Measurements from ENCODE around the gene KLHL1. TPM values are rescaled to one million over a fixed set of nuclear protein-coding genes. Genes with fewer than 3 reads are reported as not detected.
"Not testable (repeated sequence)": the region's sequence is repeated elsewhere in the genome, so short reads cannot be mapped to it uniquely, and the experiment has no call there.

KLHL1 gene
- total RNA-seq (2014; rRNA removed; shearing (Covaris generic)) (not detected in 2 replicates), polyA plus RNA-seq (2016; fragmentation: Nextera tagmentation; extraction: Ambion mirVana) (not detected in 2 replicates)

- no peak within 1 kb of the TSS for H3K9ac ChIP-seq
- no peak for TF ChIP-seq EZH2phosphoT487 (IDR thresholded peaks at IDR 0.05; ENCODE audit: insufficient read depth, low read depth)
- TF ChIP-seq EZH2 (IDR thresholded peaks at IDR 0.05; ENCODE audit: insufficient read depth, poor library complexity, severe bottlenecking), result no peak
- no peak for DNase-seq
- no peaks in the 10 kb centered on the region for H3K4me1 ChIP-seq (ENCODE audit: insufficient read depth)
- H3K79me2 ChIP-seq (ENCODE audit: insufficient read depth), result no peaks in the 10 kb centered on the region
- 30 to 32% methylated on average over 16 to 18 of the region's 18 CpGs for WGBS, 2 experiments (ENCODE audit: low coverage in 1 of 2, low lambda C conversion rate in 2 of 2, missing lambda C conversion rate in 2 of 2)
- H3K4me3 ChIP-seq, result no peak within 1 kb of the TSS
- H4K20me1 ChIP-seq (ENCODE audit: insufficient read depth), result no peaks in the 10 kb centered on the region
- H3K9me2 ChIP-seq (ENCODE audit: insufficient read depth), result no peaks in the 10 kb centered on the region
- H3F3A ChIP-seq (ENCODE audit: insufficient read depth), result no peaks in the 10 kb centered on the region
- no peak within 1 kb of the TSS for H3K4me2 ChIP-seq (ENCODE audit: unreplicated experiment)
- no peaks in the 10 kb centered on the region for H3K36me3 ChIP-seq (ENCODE audit: low read depth)
- H3K27me3 ChIP-seq (replicated peaks; ENCODE audit: insufficient read depth), result no peaks in the 10 kb centered on the region
- H2AFZ ChIP-seq, result no peak within 1 kb of the TSS
- in situ Hi-C loops (cut with MboI), result no loop called here
- no peaks in the 10 kb centered on the region for H3K9me3 ChIP-seq (ENCODE audit: low read depth)
- H3K27ac ChIP-seq, result no peak within 1 kb of the TSS
Observed at GRCh38 chr13:70108356-70109105, at the start of gene KLHL1. KLHL1 (minus strand) TSS chr13:70108452; CDS start chr13:70107699, 753 bp downstream.

GRCh38 chr13:70142658-70143057, 34.4 kb upstream of the KLHL1 start:
- H3K9ac ChIP-seq; H4K20me1 ChIP-seq (ENCODE audit: insufficient read depth); H3K4me2 ChIP-seq (ENCODE audit: unreplicated experiment); H3K4me1 ChIP-seq (ENCODE audit: insufficient read depth); in situ Hi-C loops (cut with MboI); DNase-seq; H3K9me2 ChIP-seq (ENCODE audit: insufficient read depth); H3K9me3 ChIP-seq (ENCODE audit: low read depth); H3K36me3 ChIP-seq (ENCODE audit: low read depth); H3F3A ChIP-seq (ENCODE audit: insufficient read depth); H3K27ac ChIP-seq; H3K4me3 ChIP-seq; H3K27me3 ChIP-seq (replicated peaks; ENCODE audit: insufficient read depth); H3K79me2 ChIP-seq (ENCODE audit: insufficient read depth); H2AFZ ChIP-seq: not testable (repeated sequence)
- WGBS, 2 experiments (ENCODE audit: low coverage in 1 of 2, low lambda C conversion rate in 2 of 2, missing lambda C conversion rate in 2 of 2), result 40 to 46% methylated on average over 11 to 12 of the region's 12 CpGs

- in situ Hi-C loops (cut with MboI), result no loop called here
- DNase-seq, result no peak
- Histone ChIP-seq H4K20me1 (ENCODE audit: insufficient read depth) (no peaks in the 10 kb centered on the region), H3K9me3 (ENCODE audit: low read depth) (no peaks in the 10 kb centered on the region), H2AFZ (no peak overlapping the region), H3F3A (ENCODE audit: insufficient read depth) (no peaks in the 10 kb centered on the region), H3K79me2 (ENCODE audit: insufficient read depth) (no peaks in the 10 kb centered on the region), H3K36me3 (ENCODE audit: low read depth) (no peaks in the 10 kb centered on the region), H3K27me3 (replicated peaks; ENCODE audit: insufficient read depth) (no peaks in the 10 kb centered on the region), H3K4me3 (no peak overlapping the region), H3K27ac (no peak overlapping the region), H3K9me2 (ENCODE audit: insufficient read depth) (no peaks in the 10 kb centered on the region), H3K4me2 (ENCODE audit: unreplicated experiment) (no peak overlapping the region), H3K4me1 (ENCODE audit: insufficient read depth) (no peaks in the 10 kb centered on the region), H3K9ac (no peak overlapping the region)
- WGBS, 2 experiments (ENCODE audit: low coverage in 1 of 2, low lambda C conversion rate in 2 of 2, missing lambda C conversion rate in 2 of 2), result 0 to 5% methylated on average over 2 of the region's 2 CpGs
- TF ChIP-seq EZH2 (IDR thresholded peaks at IDR 0.05; ENCODE audit: insufficient read depth, poor library complexity, severe bottlenecking) (no peak), EZH2phosphoT487 (IDR thresholded peaks at IDR 0.05; ENCODE audit: insufficient read depth, low read depth) (no peak)
Observed at GRCh38 chr13:70128098-70128497, 19.8 kb upstream of the KLHL1 start.

- no peak for TF ChIP-seq EZH2phosphoT487 (IDR thresholded peaks at IDR 0.05; ENCODE audit: insufficient read depth, low read depth)
- TF ChIP-seq EZH2 (IDR thresholded peaks at IDR 0.05; ENCODE audit: insufficient read depth, poor library complexity, severe bottlenecking), result no peak
- no peaks in the 10 kb centered on the region for H3K4me1 ChIP-seq (ENCODE audit: insufficient read depth)
- 14 to 15% methylated on average over 5 of the region's 5 CpGs for WGBS, 2 experiments (ENCODE audit: low coverage in 1 of 2, low lambda C conversion rate in 2 of 2, missing lambda C conversion rate in 2 of 2)
- H3K4me3 ChIP-seq, result no peak overlapping the region
- no peak for DNase-seq
- H4K20me1 ChIP-seq (ENCODE audit: insufficient read depth), result no peaks in the 10 kb centered on the region
- no peak overlapping the region for H3K9ac ChIP-seq
- H3F3A ChIP-seq (ENCODE audit: insufficient read depth), result no peaks in the 10 kb centered on the region
- H3K27me3 ChIP-seq (replicated peaks; ENCODE audit: insufficient read depth), result no peaks in the 10 kb centered on the region
- no peak overlapping the region for H2AFZ ChIP-seq
- no peak overlapping the region for H3K4me2 ChIP-seq (ENCODE audit: unreplicated experiment)
- no peaks in the 10 kb centered on the region for H3K9me2 ChIP-seq (ENCODE audit: insufficient read depth)
- no peaks in the 10 kb centered on the region for H3K79me2 ChIP-seq (ENCODE audit: insufficient read depth)
- in situ Hi-C loops (cut with MboI), result no loop called here
- no peaks in the 10 kb centered on the region for H3K36me3 ChIP-seq (ENCODE audit: low read depth)
- H3K9me3 ChIP-seq (ENCODE audit: low read depth), result no peaks in the 10 kb centered on the region
- H3K27ac ChIP-seq, result no peak overlapping the region
Observed at GRCh38 chr13:70125693-70126092, 17.4 kb upstream of the KLHL1 start.

All from GM23248 (cell line).